ENCODE measurements around the gene TERC.

The TERC gene

GRCh38 chr3:169759256-169759655 lies 5.6 kb downstream of the TERC start:
- H3K4me2 ChIP-seq (ENCODE audit: low read length): peak overlapping the region; percentile 32
- no peaks in the 10 kb centered on the region; the same call in none of the 2 replicates for H3K79me2 ChIP-seq (ENCODE audit: control insufficient read depth, low read length)
- peaks cover 16% of the 10 kb centered on the region for H3F3A ChIP-seq (ENCODE audit: control insufficient read depth, insufficient read depth)
- peaks cover 4% of the 10 kb centered on the region; the same call in 1 of the 2 replicates for H3K9me3 ChIP-seq (ENCODE audit: control insufficient read depth, insufficient read depth, low read length)
- no peaks in the 10 kb centered on the region for H3K27me3 ChIP-seq (ENCODE audit: control insufficient read depth, low read length)
- no peaks in the 10 kb centered on the region for H4K20me1 ChIP-seq (ENCODE audit: control insufficient read depth, insufficient read depth, low read depth, low read length)
- no peaks in the 10 kb centered on the region for H3K9me2 ChIP-seq (replicated peaks; ENCODE audit: control insufficient read depth, low read length)
- TF ChIP-seq EZH2phosphoT487 (IDR thresholded peaks at IDR 0.05; ENCODE audit: borderline replicate concordance, low read length) (no peak), CTCF (IDR thresholded peaks at IDR 0.05; ENCODE audit: low read depth, low read length, poor library complexity, severe bottlenecking) (no peak)
- H3K4me3 ChIP-seq (ENCODE audit: low read length): peak overlapping the region; percentile 14; the same call in 1 of the 2 replicates
- H3K4me1 ChIP-seq (ENCODE audit: control insufficient read depth, low read length): peaks cover 45% of the 10 kb centered on the region
- no peak overlapping the region for H3K27ac ChIP-seq (ENCODE audit: low read depth, low read length)
- H3K36me3 ChIP-seq (ENCODE audit: control insufficient read depth, low read length): peaks cover under 1% of the 10 kb centered on the region

GRCh38 chr3:169758359-169758994 lies 6.4 kb downstream of the TERC start:
- H3K4me3 ChIP-seq (ENCODE audit: low read length): peak overlapping the region; percentile 14; the same call in 1 of the 2 replicates
- peaks cover 4% of the 10 kb centered on the region; the same call in 1 of the 2 replicates for H3K9me3 ChIP-seq (ENCODE audit: control insufficient read depth, insufficient read depth, low read length)
- TF ChIP-seq CTCF (IDR thresholded peaks at IDR 0.05; ENCODE audit: low read depth, low read length, poor library complexity, severe bottlenecking) (no peak), EZH2phosphoT487 (IDR thresholded peaks at IDR 0.05; ENCODE audit: borderline replicate concordance, low read length) (no peak)
- H3K27ac ChIP-seq (ENCODE audit: low read depth, low read length): peak overlapping the region; percentile 8
- H3K79me2 ChIP-seq (ENCODE audit: control insufficient read depth, low read length): no peaks in the 10 kb centered on the region
- no peaks in the 10 kb centered on the region for H4K20me1 ChIP-seq (ENCODE audit: control insufficient read depth, insufficient read depth, low read depth, low read length)
- peak overlapping the region; percentile 32 for H3K4me2 ChIP-seq (ENCODE audit: low read length)
- no peaks in the 10 kb centered on the region for H3K36me3 ChIP-seq (ENCODE audit: control insufficient read depth, low read length)
- no peaks in the 10 kb centered on the region for H3K27me3 ChIP-seq (ENCODE audit: control insufficient read depth, low read length)
- peaks cover 11% of the 10 kb centered on the region for H3F3A ChIP-seq (ENCODE audit: control insufficient read depth, insufficient read depth)
- no peaks in the 10 kb centered on the region for H3K9me2 ChIP-seq (replicated peaks; ENCODE audit: control insufficient read depth, low read length)
- peaks cover 39% of the 10 kb centered on the region for H3K4me1 ChIP-seq (ENCODE audit: control insufficient read depth, low read length)

GRCh38 chr3:169755488-169755887 lies 9.4 kb downstream of the TERC start:
- Histone ChIP-seq H3K4me3 (ENCODE audit: low read length) (no peak overlapping the region), H4K20me1 (ENCODE audit: control insufficient read depth, insufficient read depth, low read depth, low read length) (no peaks in the 10 kb centered on the region), H3K27me3 (ENCODE audit: control insufficient read depth, low read length) (no peaks in the 10 kb centered on the region), H3K4me2 (ENCODE audit: low read length) (no peak overlapping the region), H3K79me2 (ENCODE audit: control insufficient read depth, low read length) (no peaks in the 10 kb centered on the region), H3K4me1 (ENCODE audit: control insufficient read depth, low read length) (peaks cover 33% of the 10 kb centered on the region), H3K9me3 (ENCODE audit: control insufficient read depth, insufficient read depth, low read length) (no peaks in the 10 kb centered on the region), H3F3A (ENCODE audit: control insufficient read depth, insufficient read depth) (no peaks in the 10 kb centered on the region), H3K27ac (ENCODE audit: low read depth, low read length) (no peak overlapping the region), H3K36me3 (ENCODE audit: control insufficient read depth, low read length) (no peaks in the 10 kb centered on the region), H3K9me2 (replicated peaks; ENCODE audit: control insufficient read depth, low read length) (no peaks in the 10 kb centered on the region)
- TF ChIP-seq EZH2phosphoT487 (IDR thresholded peaks at IDR 0.05; ENCODE audit: borderline replicate concordance, low read length): no peak
- TF ChIP-seq CTCF (IDR thresholded peaks at IDR 0.05; ENCODE audit: low read depth, low read length, poor library complexity, severe bottlenecking): no peak
